ENCODE results near the gene MBOAT2.

GRCh38 chr2:8984855-8985254 lies 18.6 kb downstream of the MBOAT2 start:
- TF ChIP-seq POLR2AphosphoS5 (IDR thresholded peaks at IDR 0.05; ENCODE audit: low read depth), result no peak
- TF ChIP-seq CTCF (conservative IDR thresholded peaks at IDR 0.05; ENCODE audit: low read depth in 2 of 2), result 0 out of 4 replicates have a peak, but pooled peaks of 1 of the 2 experiments have one; percentile 5

All from GM23338 (cell line).